ES-I3 (cell line): Measurements from ENCODE around the gene RPP25.
"Not testable (repeated sequence)": the region's sequence is repeated elsewhere in the genome, so short reads cannot be mapped to it uniquely, and the experiment has no call there.

Source experiments
- H3K36me3 ChIP-seq: 2 replicates; pipeline ENCODE4 v1.6.1; 2013; ENCODE audit warnings: mild to moderate bottlenecking, low read length, control low read depth, moderate library complexity; ENCODE audit not compliant: insufficient read depth
- H3K4me1 ChIP-seq: 2 replicates; pipeline ENCODE4 v1.6.1; 2013; ENCODE audit warnings: mild to moderate bottlenecking, control low read depth, low read length; ENCODE audit not compliant: insufficient read depth
- H3K9ac ChIP-seq: 2 replicates; pipeline ENCODE4 v1.6.1; 2013; ENCODE audit warnings: low read depth, mild to moderate bottlenecking, low read length, moderate library complexity
- H3K9me3 ChIP-seq: 2 replicates; pipeline ENCODE4 v1.6.1; 2013; ENCODE audit warnings: mild to moderate bottlenecking, low read length, moderate library complexity; ENCODE audit not compliant: control insufficient read depth, insufficient read depth

RPP25 gene

GRCh38 chr15:74958320-74958907 is 1.8 kb upstream of the RPP25 start:
- Histone ChIP-seq H3K4me1 (peaks cover 6% of the 10 kb centered on the region; the same call in 1 of the 2 replicates), H3K9me3 (no peaks in the 10 kb centered on the region), H3K9ac (peak overlapping the region; percentile 78; the same call in 1 of the 2 replicates), H3K36me3 (no peaks in the 10 kb centered on the region)

- Histone ChIP-seq H3K36me3 (no peaks in the 10 kb centered on the region), H3K9ac (peak overlapping the region; percentile 78), H3K4me1 (peaks cover 6% of the 10 kb centered on the region; the same call in 1 of the 2 replicates), H3K9me3 (no peaks in the 10 kb centered on the region)
Measured at GRCh38 chr15:74957476-74958035, 984 bp upstream of the RPP25 start.

- H3K4me1 ChIP-seq = peaks cover 8% of the 10 kb centered on the region
- peak overlapping the region; percentile 78 for H3K9ac ChIP-seq
- H3K9me3 ChIP-seq = no peaks in the 10 kb centered on the region
- H3K36me3 ChIP-seq = peaks cover 3% of the 10 kb centered on the region; the same call in 1 of the 2 replicates
Measured at GRCh38 chr15:74955796-74956647, 550 bp downstream of the RPP25 start.

- H3K4me1 ChIP-seq = peaks cover 17% of the 10 kb centered on the region
- H3K36me3 ChIP-seq = peaks cover 3% of the 10 kb centered on the region; the same call in 1 of the 2 replicates
- peak overlapping the region; percentile 78; the same call in 1 of the 2 replicates for H3K9ac ChIP-seq
- H3K9me3 ChIP-seq = no peaks in the 10 kb centered on the region
Measured at GRCh38 chr15:74955017-74955416, 1.6 kb downstream of the RPP25 start.

GRCh38 chr15:74954515-74954914 is 2.1 kb downstream of the RPP25 start:
- Histone ChIP-seq H3K9ac (peak overlapping the region; percentile 78), H3K4me1 (peaks cover 18% of the 10 kb centered on the region), H3K9me3 (no peaks in the 10 kb centered on the region), H3K36me3 (peaks cover 3% of the 10 kb centered on the region; the same call in 1 of the 2 replicates)

- Histone ChIP-seq H3K36me3 (peaks cover 3% of the 10 kb centered on the region; the same call in 1 of the 2 replicates), H3K9ac (no peak overlapping the region), H3K9me3 (no peaks in the 10 kb centered on the region), H3K4me1 (peaks cover 18% of the 10 kb centered on the region)
Measured at GRCh38 chr15:74951006-74951405, 5.6 kb downstream of the RPP25 start.

GRCh38 chr15:74950078-74950908 is 6.3 kb downstream of the RPP25 start:
- Histone ChIP-seq H3K36me3 (peaks cover 3% of the 10 kb centered on the region; the same call in 1 of the 2 replicates), H3K4me1 (peaks cover 18% of the 10 kb centered on the region), H3K9ac (no peak overlapping the region), H3K9me3 (no peaks in the 10 kb centered on the region)

GRCh38 chr15:74937590-74938371 is 18.8 kb downstream of the RPP25 start, which contains the start of gene COX5A:
Gene COX5A (minus strand): TSS chr15:74938073. CDS start chr15:74938014, 59 bp downstream.
- no peaks in the 10 kb centered on the region for H3K9me3 ChIP-seq
- no peaks in the 10 kb centered on the region; the same call in 1 of the 2 replicates for H3K36me3 ChIP-seq
- no peaks in the 10 kb centered on the region for H3K4me1 ChIP-seq
- peak within 1 kb of the TSS; percentile 78 for H3K9ac ChIP-seq

- H3K4me1 ChIP-seq = no peaks in the 10 kb centered on the region
- H3K9ac ChIP-seq = peak overlapping the region; percentile 78
- no peaks in the 10 kb centered on the region; the same call in 1 of the 2 replicates for H3K36me3 ChIP-seq
- no peaks in the 10 kb centered on the region for H3K9me3 ChIP-seq
Measured at GRCh38 chr15:74937272-74937589, 19.3 kb downstream of the RPP25 start.

GRCh38 chr15:74935193-74935592 is 21.4 kb downstream of the RPP25 start:
- not testable (repeated sequence) for H3K4me1 ChIP-seq, H3K9ac ChIP-seq, H3K36me3 ChIP-seq, H3K9me3 ChIP-seq

GRCh38 chr15:74933573-74933972 is 23.0 kb downstream of the RPP25 start:
- Histone ChIP-seq H3K4me1 (no peaks in the 10 kb centered on the region), H3K9me3 (no peaks in the 10 kb centered on the region), H3K36me3 (peaks cover 9% of the 10 kb centered on the region), H3K9ac (no peak overlapping the region)

- no peaks in the 10 kb centered on the region for H3K4me1 ChIP-seq
- no peaks in the 10 kb centered on the region for H3K9me3 ChIP-seq
- peaks cover 18% of the 10 kb centered on the region for H3K36me3 ChIP-seq
- H3K9ac ChIP-seq = no peak overlapping the region
Measured at GRCh38 chr15:74928771-74929198, 27.8 kb downstream of the RPP25 start.

GRCh38 chr15:74924525-74924924 is 32.0 kb downstream of the RPP25 start:
- Histone ChIP-seq H3K9me3 (no peaks in the 10 kb centered on the region), H3K9ac (no peak overlapping the region), H3K4me1 (no peaks in the 10 kb centered on the region), H3K36me3 (peaks cover 23% of the 10 kb centered on the region)
